Head of caudate nucleus (tissue), 42 donors: ENCODE data around the gene AMH.

ENCODE experiments used
- DNase-seq, 42 donors: peaks; one replicate each; pipeline versions ENCODE4 v3.0.0 to v3.0.0-alpha.2; 2020 to 2021; ENCODE audit warnings: mixed read lengths in 7 of 42
- intact Hi-C: fragments of 100-400 bp; cut with DNase I; formaldehyde crosslinking; loops from one replicate; pipeline ENCODE4 v1.15.0; 2022

AMH gene

DNA sequence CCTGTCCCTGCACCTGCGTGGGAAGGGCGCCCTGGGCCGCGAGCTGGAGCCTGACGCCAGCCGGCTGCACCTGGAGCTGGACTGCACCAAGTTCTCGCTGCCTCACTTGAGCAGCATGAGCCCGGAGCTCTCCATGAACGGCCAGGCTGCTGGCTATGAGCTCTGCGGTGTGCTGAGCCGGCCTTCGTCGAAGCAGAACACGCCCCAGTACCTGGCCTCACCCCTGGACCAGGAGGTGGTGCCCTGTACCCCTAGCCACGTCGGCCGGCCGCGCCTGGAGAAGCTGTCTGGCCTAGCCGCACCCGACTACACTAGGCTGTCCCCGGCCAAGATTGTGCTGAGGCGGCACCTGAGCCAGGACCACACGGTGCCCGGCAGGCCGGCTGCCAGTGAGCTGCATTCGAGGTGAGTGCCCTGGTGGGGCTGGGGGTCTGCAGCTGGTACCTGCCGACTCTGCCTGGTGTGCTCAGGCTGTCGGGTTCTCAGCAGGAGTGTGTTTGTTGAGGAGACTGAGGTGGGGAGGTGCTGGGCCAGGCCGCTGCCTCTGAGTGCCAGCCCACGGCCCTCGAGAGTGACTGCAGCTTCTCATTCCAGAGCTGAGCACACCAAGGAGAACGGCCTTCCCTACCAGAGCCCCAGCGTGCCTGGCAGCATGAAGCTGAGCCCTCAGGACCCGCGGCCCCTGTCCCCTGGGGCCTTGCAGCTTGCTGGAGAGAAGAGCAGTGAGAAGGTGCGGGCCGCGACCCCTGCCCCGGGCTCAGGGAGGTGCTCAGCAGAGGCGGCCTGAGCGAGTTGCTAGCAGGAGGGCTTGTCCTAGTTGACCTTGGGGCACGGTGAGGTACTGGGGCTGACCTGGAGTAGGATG, 32.5 kb upstream of the AMH start:
- intact Hi-C loops: no loop called here
- no peak for DNase-seq

GRCh38 chr19:2217591-2217990, 31.5 kb upstream of the AMH start:
- intact Hi-C loops: no loop called here
- DNase-seq: no peak

DNA sequence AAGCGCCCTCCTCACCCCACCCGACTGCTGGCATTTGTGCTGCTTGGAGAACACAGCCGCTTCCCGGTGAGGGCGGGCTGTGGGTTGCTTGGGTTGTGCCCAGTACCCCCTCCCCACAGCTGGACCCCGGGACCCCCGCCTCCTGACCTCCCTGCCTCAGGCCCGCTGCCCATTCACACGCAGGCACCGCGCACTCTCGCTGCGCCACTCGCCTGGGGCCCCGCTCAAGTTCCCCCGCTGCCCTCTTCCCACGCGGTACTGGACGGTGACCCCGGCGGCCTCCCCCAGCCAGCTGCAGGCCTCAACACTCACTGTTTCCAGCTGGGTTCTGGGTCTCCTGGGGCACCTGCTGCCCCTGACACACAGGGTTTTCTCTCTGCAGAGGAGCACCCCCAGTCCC, 29.4 kb upstream of the AMH start:
- DNase-seq: no peak
- intact Hi-C loops: no loop called here

DNA sequence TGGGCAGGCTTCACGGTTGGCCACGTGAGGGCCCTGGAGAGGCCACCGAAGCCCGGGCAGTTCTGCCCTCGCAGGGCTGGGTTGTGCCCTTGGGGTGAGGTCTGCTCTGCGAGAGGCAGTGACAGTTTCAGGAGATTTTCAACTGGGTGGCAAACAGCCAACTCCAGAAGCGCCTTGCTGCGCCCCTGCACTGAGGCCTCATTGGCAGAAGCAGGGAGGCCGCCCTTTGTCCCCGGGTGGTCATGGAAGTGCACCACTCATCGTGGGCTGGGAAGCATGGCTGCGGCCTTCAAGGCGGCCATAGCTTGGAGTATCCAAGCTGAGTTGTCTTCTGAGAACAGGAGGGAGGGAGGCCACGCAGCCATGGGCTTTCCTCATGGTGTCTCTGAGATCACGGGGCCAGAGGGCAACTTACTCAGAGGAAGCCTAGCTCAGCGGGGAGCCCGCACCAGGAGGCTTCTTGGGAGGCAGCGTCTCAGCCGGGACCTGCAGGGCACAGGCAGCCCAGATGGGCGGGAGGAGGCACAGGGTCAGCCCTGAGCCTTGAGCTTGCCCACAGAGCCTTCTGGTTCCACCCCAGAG, 27.8 kb upstream of the AMH start:
- DNase-seq: no peak
- intact Hi-C loops: no loop called here

DNA sequence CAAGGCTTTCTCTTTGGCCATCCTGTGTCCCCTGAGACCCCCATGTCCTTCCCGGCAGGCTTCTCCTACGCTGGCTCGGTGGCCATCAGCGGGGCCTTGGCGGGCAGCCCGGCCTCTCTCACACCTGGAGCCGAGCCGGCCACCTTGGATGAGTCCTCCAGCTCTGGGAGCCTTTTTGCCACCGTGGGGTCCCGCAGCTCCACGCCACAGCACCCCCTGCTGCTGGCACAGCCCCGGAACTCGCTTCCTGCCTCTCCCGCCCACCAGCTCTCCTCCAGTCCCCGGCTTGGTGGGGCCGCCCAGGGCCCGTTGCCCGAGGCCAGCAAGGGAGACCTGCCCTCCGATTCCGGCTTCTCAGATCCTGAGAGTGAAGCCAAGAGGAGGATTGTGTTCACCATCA, 27.2 kb upstream of the AMH start:
- no peak for DNase-seq
- intact Hi-C loops: no loop called here

DNA sequence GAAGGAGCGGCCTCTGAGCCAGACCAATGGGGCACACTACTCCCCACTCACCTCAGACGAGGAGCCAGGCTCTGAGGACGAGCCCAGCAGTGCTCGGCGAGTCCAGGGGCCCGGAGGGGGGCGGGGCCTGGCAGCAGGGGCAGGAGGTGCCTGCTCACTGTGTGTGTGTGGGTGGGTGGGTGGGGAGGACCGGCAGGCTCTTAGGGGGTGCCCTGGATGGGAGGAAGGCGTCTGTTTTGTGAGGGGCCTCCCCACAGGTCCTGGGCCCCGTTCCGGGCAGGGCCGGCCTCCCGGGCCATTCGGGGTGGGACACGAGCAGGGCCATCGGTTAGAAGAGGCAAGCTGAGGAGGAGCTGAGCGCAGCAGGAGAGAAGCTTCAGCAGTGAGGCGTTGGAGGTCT, 25.7 kb upstream of the AMH start:
- intact Hi-C loops: no loop called here
- peak in 1 of 42 donors; percentile 48 for DNase-seq

GRCh38 chr19:2223959-2224358, 25.2 kb upstream of the AMH start:
- intact Hi-C loops: no loop called here
- no peak for DNase-seq

DNA sequence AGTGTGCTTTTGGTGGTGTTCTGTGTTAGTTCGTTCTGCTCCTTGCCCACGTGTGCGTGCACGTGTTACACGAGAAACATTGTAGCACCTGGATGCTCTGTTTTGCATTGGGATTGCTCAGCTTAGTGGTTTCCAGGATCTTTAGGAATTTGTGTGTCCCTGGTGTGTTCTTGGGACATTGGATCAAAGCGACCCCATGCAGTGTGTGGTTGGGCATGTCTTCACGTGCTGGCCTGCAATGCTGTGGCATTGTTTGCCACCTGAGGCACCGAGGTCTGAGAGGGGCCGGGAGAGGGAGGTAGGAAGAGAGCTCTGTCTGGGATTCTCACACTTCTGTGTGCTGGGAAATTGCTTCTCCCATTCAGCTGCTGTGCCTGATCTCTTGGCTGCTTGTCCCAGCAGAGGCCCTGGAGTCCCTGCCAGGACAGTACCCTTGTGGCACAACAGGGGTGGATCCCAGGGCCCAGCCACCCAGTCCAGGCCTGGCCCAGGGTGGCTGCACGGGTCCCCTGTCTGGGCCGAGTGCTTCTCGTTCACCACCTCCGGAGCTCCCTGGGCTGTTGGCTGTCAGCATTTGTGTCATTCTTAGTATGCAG, 24.3 kb upstream of the AMH start:
- no peak for DNase-seq
- intact Hi-C loops: no loop called here

GRCh38 chr19:2225415-2226050, 23.6 kb upstream of the AMH start:
- intact Hi-C loops: no loop called here
- no peak for DNase-seq

DNA sequence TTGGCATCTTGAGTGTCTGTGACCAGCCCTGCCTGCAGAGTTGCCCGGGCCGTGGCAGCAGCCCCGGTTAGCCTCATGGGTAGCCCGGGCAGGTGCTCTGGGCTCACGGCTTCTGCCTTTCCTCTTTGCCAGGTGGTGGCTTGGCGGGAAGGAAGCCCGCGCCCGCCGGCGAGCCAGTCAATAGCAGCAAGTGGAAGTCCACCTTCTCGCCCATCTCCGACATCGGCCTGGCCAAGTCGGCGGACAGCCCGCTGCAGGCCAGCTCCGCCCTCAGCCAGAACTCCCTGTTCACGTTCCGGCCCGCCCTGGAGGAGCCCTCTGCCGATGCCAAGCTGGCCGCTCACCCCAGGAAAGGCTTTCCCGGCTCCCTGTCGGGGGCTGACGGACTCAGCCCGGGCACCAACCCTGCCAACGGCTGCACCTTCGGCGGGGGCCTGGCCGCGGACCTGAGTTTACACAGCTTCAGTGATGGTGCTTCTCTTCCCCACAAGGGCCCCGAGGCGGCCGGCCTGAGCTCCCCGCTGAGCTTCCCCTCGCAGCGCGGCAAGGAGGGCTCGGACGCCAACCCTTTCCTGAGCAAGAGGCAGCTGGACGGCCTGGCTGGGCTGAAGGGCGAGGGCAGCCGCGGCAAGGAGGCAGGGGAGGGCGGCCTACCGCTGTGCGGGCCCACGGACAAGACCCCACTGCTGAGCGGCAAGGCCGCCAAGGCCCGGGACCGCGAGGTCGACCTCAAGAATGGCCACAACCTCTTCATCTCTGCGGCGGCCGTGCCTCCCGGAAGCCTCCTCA, 22.9 kb upstream of the AMH start:
- intact Hi-C loops: no loop called here
- no peak for DNase-seq

GRCh38 chr19:2226840-2227360, 22.2 kb upstream of the AMH start:
- intact Hi-C loops: no loop called here
- no peak for DNase-seq

DNA sequence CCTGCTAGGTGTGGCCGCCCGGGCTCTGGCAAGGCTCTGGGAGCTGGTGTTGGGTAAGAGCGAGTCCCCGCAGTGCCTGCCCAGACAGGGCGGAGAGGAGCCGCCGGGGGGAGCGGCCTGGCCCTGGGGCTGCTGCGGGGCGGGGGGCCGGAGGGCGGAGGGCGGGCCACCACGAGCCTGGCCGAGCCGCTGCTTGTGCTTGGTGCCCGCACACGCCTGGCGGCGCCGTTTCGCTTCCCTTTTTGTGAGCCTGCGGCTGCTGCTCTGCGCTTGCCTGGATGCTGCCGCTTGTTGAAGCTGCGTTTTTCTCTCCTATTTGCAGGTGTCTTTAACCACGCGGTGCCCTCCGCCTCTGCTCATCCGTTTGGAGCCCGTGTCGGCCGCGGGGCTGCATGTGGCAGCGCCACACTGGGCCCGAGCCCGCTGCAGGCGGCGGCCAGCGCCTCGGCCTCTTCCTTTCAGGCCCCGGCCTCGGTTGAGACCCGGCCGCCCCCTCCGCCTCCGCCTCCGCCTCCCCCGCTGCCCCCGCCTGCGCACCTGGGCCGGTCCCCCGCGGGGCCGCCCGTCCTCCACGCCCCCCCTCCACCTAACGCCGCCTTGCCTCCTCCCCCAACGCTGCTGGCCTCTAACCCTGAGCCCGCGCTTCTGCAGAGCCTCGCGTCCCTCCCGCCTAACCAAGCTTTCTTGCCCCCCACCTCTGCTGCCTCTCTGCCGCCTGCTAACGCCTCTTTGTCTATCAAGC, 21.5 kb upstream of the AMH start:
- intact Hi-C loops: no loop called here
- peak in 37 of 42 donors; percentile 33 to 82 (median 63) for DNase-seq

GRCh38 chr19:2228157-2229030, 20.7 kb upstream of the AMH start:
- DNase-seq: no peak
- intact Hi-C loops: no loop called here

- intact Hi-C loops: no loop called here
- DNase-seq: no peak
These were observed 19.8 kb upstream of the AMH start for GRCh38 chr19:2229103-2230032.

DNA sequence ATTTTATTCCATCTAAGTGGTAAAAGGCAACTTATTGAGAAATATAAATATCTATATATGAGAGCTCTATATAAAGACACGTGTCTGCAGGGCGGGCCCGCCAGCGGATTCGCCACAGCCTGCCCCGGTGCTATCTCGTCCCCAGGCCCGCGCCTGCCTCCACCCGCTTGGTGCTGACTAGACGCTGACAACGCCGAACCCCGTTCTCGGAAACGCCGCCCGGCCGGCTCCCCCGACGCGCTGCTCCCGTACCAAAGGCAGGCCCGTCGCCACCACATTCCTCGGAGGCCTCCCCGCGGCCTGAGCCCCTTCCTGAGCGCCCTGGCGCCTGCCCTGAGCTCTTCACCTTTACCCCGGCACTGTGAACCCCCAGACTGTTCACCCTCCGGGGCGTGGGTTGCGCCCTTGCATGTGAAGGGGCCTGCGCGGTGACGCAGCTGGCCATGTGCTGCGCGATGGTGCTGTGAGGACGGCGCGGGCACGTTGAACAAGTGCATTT, 19.0 kb upstream of the AMH start:
- intact Hi-C loops: no loop called here
- no peak for DNase-seq
